Nephron progenitor cell (in vitro differentiated cells): Measurements from ENCODE around the gene ARHGEF26.

Source experiments
- DNase-seq: peaks from one replicate; pipeline ENCODE4 v3.0.0; 2021
- H3K27ac Mint-ChIP-seq: 2 replicates; pipeline ENCODE4 v1.8.0; 2021; ENCODE audit warnings: mild to moderate bottlenecking, moderate library complexity, mixed read lengths
- H3K27me3 Mint-ChIP-seq: 2 replicates; pipeline ENCODE4 v1.8.0; 2021; ENCODE audit warnings: mild to moderate bottlenecking, low read depth, mixed read lengths; ENCODE audit not compliant: poor library complexity
- H3K36me3 Mint-ChIP-seq: 2 replicates; pipeline ENCODE4 v1.8.0; 2021; ENCODE audit warnings: low read depth, mixed read lengths
- H3K4me1 Mint-ChIP-seq: 2 replicates; pipeline ENCODE4 v1.8.0; 2021; ENCODE audit warnings: mixed read lengths
- H3K4me3 Mint-ChIP-seq: 2 replicates; pipeline ENCODE4 v1.8.0; 2021; ENCODE audit warnings: mild to moderate bottlenecking, moderate library complexity, mixed read lengths
- H3K9me3 Mint-ChIP-seq: 2 replicates; pipeline ENCODE4 v1.8.0; 2021; ENCODE audit warnings: mild to moderate bottlenecking, moderate library complexity, mixed read lengths
- TF ChIP-seq, protein P1 (sequence below): fragments of 200-600 bp; sonication (generic); IDR thresholded peaks from 2 replicates; pipeline ENCODE4 v1.5.0; 2021; ENCODE audit warnings: antibody characterized with exemption

The ARHGEF26 gene

DNA sequence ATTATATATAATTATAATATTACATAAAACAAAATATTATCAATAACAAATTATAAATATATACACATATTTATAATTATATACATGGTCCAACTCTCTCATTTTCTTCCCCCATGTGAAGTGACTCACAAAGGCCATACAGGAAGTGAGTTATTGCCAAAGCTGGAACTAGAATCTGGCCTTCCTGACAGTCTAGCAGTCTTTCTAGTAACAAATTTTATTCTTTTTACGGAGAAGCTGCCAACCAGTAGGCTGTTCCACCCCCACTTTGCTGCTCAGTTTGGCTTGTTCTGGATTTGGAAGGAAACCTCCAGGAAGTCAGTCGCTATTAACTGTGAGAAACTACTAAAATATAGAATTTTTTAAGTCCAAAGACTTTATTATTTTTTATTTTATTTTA is 123.5 kb downstream of the ARHGEF26 start:
- Mint-ChIP-seq H3K4me3 (no peak overlapping the region), H3K27me3 (no peaks in the 10 kb centered on the region), H3K27ac (no peak overlapping the region), H3K36me3 (peaks cover 40% of the 10 kb centered on the region), H3K4me1 (peaks cover 5% of the 10 kb centered on the region), H3K9me3 (no peaks in the 10 kb centered on the region)
- TF ChIP-seq, protein P1, sequence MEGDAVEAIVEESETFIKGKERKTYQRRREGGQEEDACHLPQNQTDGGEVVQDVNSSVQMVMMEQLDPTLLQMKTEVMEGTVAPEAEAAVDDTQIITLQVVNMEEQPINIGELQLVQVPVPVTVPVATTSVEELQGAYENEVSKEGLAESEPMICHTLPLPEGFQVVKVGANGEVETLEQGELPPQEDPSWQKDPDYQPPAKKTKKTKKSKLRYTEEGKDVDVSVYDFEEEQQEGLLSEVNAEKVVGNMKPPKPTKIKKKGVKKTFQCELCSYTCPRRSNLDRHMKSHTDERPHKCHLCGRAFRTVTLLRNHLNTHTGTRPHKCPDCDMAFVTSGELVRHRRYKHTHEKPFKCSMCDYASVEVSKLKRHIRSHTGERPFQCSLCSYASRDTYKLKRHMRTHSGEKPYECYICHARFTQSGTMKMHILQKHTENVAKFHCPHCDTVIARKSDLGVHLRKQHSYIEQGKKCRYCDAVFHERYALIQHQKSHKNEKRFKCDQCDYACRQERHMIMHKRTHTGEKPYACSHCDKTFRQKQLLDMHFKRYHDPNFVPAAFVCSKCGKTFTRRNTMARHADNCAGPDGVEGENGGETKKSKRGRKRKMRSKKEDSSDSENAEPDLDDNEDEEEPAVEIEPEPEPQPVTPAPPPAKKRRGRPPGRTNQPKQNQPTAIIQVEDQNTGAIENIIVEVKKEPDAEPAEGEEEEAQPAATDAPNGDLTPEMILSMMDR, result no peak
- DNase-seq, result no peak

DNA sequence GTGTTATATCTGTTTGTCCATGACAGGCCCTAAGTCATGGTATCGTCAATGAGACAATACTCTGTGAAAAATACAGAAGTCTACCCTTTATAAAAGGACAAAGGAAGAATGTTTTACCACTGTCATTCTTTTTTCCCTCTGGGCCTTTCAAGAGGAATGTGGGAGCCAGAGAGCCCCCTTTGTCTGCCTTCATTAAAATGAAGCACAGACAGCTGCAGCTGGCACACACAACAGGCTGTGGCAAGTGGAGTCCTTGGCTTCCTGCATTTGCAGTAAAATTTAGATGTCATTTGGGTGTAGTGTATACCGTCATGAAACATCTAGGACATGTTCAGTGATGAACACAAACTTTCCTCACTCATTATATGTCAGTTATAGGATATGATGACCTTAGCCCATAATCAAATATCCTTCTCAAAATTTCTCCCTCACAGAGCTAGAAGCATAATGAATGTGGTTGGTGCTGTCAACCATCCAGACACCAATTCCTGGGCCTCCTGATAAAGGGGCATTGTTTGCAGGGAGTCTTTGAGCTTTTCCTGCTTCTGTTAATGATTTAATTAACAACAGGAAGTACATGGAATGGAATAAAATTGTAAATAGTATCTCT is 126.7 kb downstream of the ARHGEF26 start:
- no peak overlapping the region for H3K27ac Mint-ChIP-seq

GRCh38 chr3:154250291-154250690 is 129.1 kb downstream of the ARHGEF26 start:
- Mint-ChIP-seq H3K4me1 (peaks cover 15% of the 10 kb centered on the region), H3K36me3 (peaks cover 46% of the 10 kb centered on the region), H3K27ac (no peak overlapping the region), H3K27me3 (no peaks in the 10 kb centered on the region), H3K4me3 (no peak overlapping the region), H3K9me3 (no peaks in the 10 kb centered on the region)
- TF ChIP-seq, protein P1, result no peak
- no peak for DNase-seq

More for the DNA sequence above, 126.7 kb downstream of the ARHGEF26 start:
- TF ChIP-seq, protein P1, result no peak
- H3K9me3 Mint-ChIP-seq, result no peaks in the 10 kb centered on the region
- peaks cover 3% of the 10 kb centered on the region for H3K4me1 Mint-ChIP-seq
- H3K36me3 Mint-ChIP-seq, result peaks cover 39% of the 10 kb centered on the region
- DNase-seq, result no peak
- H3K27me3 Mint-ChIP-seq, result no peaks in the 10 kb centered on the region
- H3K4me3 Mint-ChIP-seq, result no peak overlapping the region

DNA sequence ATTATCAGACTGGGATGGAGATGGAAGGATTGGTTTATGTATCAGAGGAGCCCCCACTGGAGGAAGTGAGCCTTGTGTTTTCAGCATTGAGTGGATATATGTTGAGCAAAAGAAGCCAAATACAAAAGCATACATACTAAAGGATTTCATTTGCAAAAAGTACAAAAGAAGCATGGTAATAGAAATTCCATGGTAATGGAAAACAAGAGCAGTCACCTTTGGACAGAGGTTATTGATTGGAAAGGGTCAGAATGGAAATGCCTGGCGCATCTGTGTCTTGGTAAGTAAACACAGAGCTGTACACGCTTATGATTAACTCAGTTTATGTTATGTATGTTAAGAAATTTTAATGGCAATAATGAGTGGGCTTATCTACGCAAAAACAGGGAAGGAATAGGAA is 130.4 kb downstream of the ARHGEF26 start:
- H3K9me3 Mint-ChIP-seq, result no peaks in the 10 kb centered on the region
- H3K4me3 Mint-ChIP-seq, result no peak overlapping the region
- H3K27me3 Mint-ChIP-seq, result no peaks in the 10 kb centered on the region
- no peak overlapping the region for H3K27ac Mint-ChIP-seq
- no peak for DNase-seq
- H3K36me3 Mint-ChIP-seq, result peaks cover 44% of the 10 kb centered on the region
- TF ChIP-seq, protein P1, result no peak
- H3K4me1 Mint-ChIP-seq, result peaks cover 27% of the 10 kb centered on the region

DNA sequence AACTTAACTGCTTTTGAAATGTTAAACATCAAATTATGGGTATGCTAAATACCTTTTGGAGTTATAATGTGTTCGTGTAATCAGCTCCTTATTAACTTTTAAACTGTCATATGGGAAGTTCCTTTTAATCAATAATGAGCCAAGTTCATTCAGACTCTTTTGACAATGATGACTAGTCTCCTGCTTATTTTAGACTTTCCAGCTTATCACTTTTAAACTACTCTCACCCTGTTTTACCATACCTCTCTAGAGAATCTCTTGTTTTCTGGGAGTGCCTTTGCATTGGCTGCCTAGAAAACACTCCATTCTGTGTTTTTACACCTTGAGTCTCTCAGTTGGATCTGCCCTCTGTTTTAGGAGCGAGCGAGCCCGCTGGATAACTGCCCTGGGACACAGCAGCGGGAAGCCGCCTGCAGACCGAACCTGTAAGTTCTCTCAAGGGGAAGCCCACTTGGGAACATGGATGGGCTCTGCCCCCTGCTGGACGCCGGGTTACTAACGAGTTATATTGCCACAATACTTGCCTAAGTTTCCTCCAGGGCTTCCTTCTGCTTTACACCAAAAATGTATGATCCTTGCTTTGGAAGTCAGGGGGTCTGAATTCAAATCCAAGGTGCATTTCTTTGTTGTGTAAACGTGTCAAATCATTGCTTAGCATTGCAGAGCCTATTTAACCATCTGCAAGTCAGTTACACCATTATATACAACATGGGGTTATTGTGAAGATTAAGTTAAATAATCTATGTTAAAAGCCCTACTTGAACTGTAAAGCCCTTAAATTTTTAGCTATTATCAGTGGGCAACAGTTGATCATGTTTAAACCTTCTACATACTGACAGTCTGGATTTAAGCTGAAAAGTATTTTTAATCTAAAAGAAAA is 131.8 kb downstream of the ARHGEF26 start:
- TF ChIP-seq, protein P1, result peak; percentile 92
- Mint-ChIP-seq H3K27ac (no peak overlapping the region), H3K4me1 (peaks cover 35% of the 10 kb centered on the region), H3K9me3 (no peaks in the 10 kb centered on the region), H3K27me3 (no peaks in the 10 kb centered on the region), H3K36me3 (peaks cover 48% of the 10 kb centered on the region), H3K4me3 (no peak overlapping the region)
- peak; percentile 91 for DNase-seq
